ENCODE measurements around the gene PPP3R1.
A peak's percentile ranks its signal among the peaks of the same experiment; 100 is the strongest.

The PPP3R1 gene

GRCh38 chr2:68252400-68253218, at the start of gene PPP3R1:
Gene PPP3R1, minus strand, starts transcription at chr2:68252532. Its CDS starts 405 bp downstream, at chr2:68252127.
- peak; percentile 96 for DNase-seq

GRCh38 chr2:68295516-68295915, 43.2 kb upstream of the PPP3R1 start:
- DNase-seq, result no peak

GRCh38 chr2:68294913-68295312, 42.6 kb upstream of the PPP3R1 start:
- DNase-seq, result no peak

- no peak for DNase-seq
Observed at GRCh38 chr2:68294187-68294586, 41.9 kb upstream of the PPP3R1 start.

GRCh38 chr2:68293755-68294154, 41.4 kb upstream of the PPP3R1 start:
- DNase-seq, result no peak

- DNase-seq, result no peak
Observed at GRCh38 chr2:68293024-68293423, 40.7 kb upstream of the PPP3R1 start.

GRCh38 chr2:68292108-68292710, 39.9 kb upstream of the PPP3R1 start:
- DNase-seq, result peak; percentile 33

- DNase-seq, result no peak
Observed at GRCh38 chr2:68291314-68291713, 39.0 kb upstream of the PPP3R1 start.

- no peak for DNase-seq
Observed at GRCh38 chr2:68290901-68291300, 38.6 kb upstream of the PPP3R1 start.

- no peak for DNase-seq
Observed at GRCh38 chr2:68287580-68288441, 35.5 kb upstream of the PPP3R1 start.

- DNase-seq, result no peak
Observed at GRCh38 chr2:68284896-68285295, 32.6 kb upstream of the PPP3R1 start.

GRCh38 chr2:68283419-68283812, 31.1 kb upstream of the PPP3R1 start:
- DNase-seq, result no peak

GRCh38 chr2:68282811-68283418, 30.6 kb upstream of the PPP3R1 start:
- peak; percentile 54 for DNase-seq

GRCh38 chr2:68280796-68281195, 28.5 kb upstream of the PPP3R1 start:
- DNase-seq, result no peak

GRCh38 chr2:68280348-68280747, 28.0 kb upstream of the PPP3R1 start:
- DNase-seq, result no peak

- DNase-seq, result no peak
Observed at GRCh38 chr2:68279691-68280090, 27.4 kb upstream of the PPP3R1 start.

- no peak for DNase-seq
Observed at GRCh38 chr2:68278169-68278568, 25.8 kb upstream of the PPP3R1 start.

- no peak for DNase-seq
Observed at GRCh38 chr2:68274022-68274421, 21.7 kb upstream of the PPP3R1 start.

GRCh38 chr2:68272246-68272994, 20.1 kb upstream of the PPP3R1 start:
- DNase-seq, result no peak

- DNase-seq, result no peak
Observed at GRCh38 chr2:68266655-68267054, 14.3 kb upstream of the PPP3R1 start.

- no peak for DNase-seq
Observed at GRCh38 chr2:68263632-68264031, 11.3 kb upstream of the PPP3R1 start.

GRCh38 chr2:68258851-68259250, 6.5 kb upstream of the PPP3R1 start:
- no peak for DNase-seq
